Raji (cell line): ENCODE results near the gene RSPO3.

Experiments used
- POLR2A ChIP-seq: IDR thresholded peaks from 2 replicates; pipeline ENCODE4 v1.6.1; 2011; ENCODE audit warnings: low read depth, low read length, control low read depth; ENCODE audit not compliant: insufficient read depth

The RSPO3 gene

DNA sequence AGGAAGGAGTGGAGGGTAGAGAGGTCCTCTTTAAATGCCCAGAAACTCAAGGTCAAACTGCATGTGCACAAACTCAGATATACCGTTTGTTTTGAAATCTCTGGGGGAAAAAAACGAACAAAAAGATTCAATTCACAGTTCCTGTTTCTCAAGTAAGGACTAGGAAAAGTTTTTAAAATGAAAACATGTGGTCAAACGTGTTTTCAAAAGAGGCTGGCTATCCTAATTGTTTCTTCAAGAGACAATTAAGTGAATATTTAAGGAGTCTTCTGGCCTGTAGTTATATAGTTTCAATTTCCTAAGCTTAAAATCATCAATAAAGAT is 3.1 kb downstream of the RSPO3 start:
- no peak for TF ChIP-seq POLR2A

- no peak for TF ChIP-seq POLR2A
These were observed 5.7 kb downstream of the RSPO3 start for GRCh38 chr6:127124172-127124571.

DNA sequence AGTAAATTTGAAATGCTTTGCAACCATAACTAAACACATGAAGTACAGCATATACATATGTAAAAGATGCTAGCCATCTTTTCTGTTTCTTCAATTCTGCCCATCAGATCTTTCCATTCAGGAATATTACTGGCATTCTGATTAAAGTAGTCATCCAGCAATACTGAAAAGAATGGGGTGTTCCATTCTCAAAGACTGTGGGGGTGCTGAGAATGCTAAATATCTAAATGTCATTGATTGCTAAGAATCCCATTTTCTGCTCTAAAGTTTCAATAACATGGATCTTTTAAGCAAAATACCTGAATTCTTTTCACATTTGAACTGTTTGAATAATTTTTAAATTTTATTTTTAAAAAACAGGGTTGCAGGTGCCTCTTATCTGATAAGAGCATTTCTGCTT is 6.2 kb downstream of the RSPO3 start:
- no peak for TF ChIP-seq POLR2A

DNA sequence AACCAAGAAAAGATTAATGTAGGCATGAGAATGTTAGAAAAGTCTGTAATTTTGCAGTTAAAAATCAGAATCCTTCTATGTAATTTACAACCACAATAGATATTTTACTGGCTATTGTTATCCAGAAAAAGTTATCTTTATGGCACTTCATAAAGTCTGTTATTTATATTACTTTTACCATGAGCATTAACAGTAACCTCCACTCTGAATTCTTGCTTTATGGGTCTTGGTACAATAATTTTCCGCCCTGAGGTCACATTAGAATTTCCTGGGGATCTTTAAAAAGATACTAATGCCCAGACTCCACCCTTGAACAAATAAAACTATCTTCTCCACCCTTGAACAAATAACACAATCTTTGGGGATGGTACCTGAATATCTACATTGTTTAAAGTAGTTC is 9.6 kb downstream of the RSPO3 start:
- no peak for TF ChIP-seq POLR2A

DNA sequence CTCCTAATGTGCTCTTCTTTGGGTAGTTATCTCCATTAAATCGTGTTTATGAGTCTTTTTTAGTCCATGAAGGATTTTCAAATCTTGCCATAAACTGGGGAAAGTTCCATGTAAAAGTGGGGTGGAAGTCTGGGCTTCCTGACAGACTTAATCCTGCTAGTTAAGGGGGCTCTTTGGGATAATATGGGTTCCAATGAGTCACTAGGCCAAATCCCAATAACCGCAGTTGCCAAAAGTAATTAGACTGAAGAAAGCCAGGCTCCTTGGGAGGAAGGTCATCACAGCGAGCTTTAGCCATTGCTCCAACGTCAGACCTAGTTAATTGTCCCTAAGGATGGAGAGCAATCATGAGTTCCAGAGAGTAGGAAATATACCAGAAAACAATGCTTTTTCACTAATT is 10.8 kb downstream of the RSPO3 start:
- TF ChIP-seq POLR2A, result no peak

DNA sequence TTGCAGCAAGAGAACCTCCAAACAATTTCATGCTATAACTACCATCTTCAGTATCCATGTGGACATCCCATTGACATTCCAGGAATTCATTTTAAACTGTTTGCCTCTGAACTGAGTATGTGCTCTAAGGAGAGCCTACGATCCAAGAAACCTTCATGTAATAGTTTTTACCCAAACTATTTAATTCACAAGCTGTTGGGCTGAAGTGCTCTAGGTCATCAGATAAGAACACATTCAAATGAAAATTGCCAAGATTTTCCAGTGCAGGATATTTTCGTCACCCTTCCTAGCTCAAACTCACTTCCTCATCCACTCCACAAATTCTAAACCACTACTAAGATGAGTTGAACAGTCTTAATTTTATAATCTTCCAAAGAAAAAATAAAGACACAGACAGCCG is 12.8 kb downstream of the RSPO3 start:
- no peak for TF ChIP-seq POLR2A

- no peak for TF ChIP-seq POLR2A
These were observed 13.4 kb downstream of the RSPO3 start for GRCh38 chr6:127131772-127132376.

GRCh38 chr6:127134136-127134535 is 15.7 kb downstream of the RSPO3 start:
- TF ChIP-seq POLR2A, result no peak

DNA sequence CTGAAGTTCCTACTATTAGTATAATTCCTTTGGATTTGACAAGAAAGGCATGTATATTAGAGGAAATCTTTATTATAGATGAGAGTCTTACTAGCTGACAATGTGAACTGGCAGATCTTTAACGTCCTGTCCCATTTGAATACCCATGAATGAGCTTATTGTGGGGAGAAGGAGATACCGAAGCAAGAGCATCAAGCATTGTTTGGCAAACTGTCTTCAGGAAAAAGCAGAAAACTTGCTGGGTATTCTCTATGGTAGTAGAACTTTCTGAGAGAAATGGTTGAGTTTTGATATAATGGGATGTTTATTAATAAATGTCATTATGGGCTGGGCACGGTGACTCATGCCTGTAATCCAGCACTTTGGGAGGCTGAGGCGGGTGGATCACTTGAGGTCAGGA is 18.3 kb downstream of the RSPO3 start:
- no peak for TF ChIP-seq POLR2A

DNA sequence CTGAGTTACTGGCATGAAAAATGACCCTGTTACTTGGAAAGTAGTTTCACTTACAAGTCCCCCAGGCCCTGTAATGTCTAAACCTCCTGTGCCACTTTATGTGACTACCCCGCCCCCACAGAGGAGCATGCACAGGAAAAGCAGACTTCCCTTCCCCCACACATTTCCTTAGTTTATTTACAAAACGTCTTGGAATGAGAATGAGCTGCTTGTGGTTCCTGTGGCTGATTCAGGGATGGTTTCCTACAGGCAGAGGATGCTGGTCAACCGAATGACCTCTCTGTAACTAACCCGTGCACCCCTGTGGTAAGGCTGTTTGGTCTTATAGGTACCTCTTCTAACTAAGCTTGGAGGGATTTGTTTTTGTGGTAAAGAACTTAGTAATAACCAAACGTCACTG is 28.5 kb downstream of the RSPO3 start:
- no peak for TF ChIP-seq POLR2A

GRCh38 chr6:127147534-127147933 is 29.1 kb downstream of the RSPO3 start:
- no peak for TF ChIP-seq POLR2A

DNA sequence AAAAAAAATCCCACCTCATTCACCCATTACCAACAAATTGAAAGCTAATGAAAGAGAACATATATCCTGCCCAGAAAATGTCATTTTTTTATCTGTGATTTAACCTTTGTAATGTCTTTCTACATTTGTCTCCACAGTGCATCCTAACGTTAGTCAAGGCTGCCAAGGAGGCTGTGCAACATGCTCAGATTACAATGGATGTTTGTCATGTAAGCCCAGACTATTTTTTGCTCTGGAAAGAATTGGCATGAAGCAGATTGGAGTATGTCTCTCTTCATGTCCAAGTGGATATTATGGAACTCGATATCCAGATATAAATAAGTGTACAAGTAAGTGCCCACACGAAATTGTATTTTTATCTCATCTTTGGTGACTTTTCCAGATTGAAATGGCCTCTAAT is 30.0 kb downstream of the RSPO3 start:
- TF ChIP-seq POLR2A, result no peak

- no peak for TF ChIP-seq POLR2A
These were observed 36.0 kb downstream of the RSPO3 start for GRCh38 chr6:127154509-127154908.

DNA sequence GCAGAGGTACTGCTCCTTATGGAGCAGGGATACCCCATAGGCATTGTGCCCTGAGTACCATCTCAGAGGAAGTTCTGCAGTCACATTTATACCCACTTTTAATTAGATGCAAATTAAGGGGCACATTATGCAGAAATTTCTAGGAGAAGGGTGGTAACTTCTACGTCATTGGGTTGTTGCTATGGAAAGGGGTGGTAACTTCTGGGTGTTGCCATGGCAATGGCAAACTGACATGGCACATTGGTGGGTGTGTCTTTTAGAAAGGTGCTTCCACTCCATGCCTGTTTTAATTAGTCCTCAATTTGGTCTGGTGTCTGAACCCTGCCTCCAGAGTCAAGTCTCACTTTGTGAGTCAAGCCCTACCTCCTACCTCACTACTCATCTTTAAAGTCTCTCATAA is 42.0 kb downstream of the RSPO3 start:
- no peak for TF ChIP-seq POLR2A

DNA sequence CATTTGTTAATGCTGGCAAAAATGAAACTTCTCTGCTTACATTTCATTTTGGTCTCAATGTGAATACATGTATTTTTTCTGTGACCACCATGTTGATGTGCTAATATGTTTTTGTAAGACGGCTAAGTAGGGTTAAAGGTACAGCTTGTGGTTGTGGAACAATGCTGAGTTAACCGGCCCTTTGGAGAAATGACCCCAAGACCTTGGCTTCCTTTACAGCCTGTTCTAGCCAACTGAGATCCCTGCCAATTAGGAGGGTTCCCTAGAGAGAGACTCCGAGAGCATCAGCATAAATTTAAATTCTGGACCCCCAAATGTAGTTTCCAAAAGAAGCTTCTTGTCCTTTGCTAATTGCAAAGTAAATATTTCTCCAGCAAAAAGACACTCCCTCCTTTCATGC is 44.4 kb downstream of the RSPO3 start:
- TF ChIP-seq POLR2A, result no peak

- no peak for TF ChIP-seq POLR2A
These were observed 45.6 kb downstream of the RSPO3 start for GRCh38 chr6:127164036-127164435.

- TF ChIP-seq POLR2A, result no peak
These were observed 46.1 kb downstream of the RSPO3 start for GRCh38 chr6:127164565-127164964.
